GM15510 (cell line): Measurements from ENCODE around the gene ATP6V1G2.

Experiments used
- POLR2A ChIP-seq: IDR thresholded peaks from 3 replicates; pipeline ENCODE4 v1.6.1; 2011; ENCODE audit warnings: borderline replicate concordance; ENCODE audit not compliant: insufficient read length; ENCODE audit errors: extremely low read depth

ATP6V1G2 gene

GRCh38 chr6:31567531-31568370 is 21.3 kb upstream of the ATP6V1G2 start:
- peak; percentile 30 for TF ChIP-seq POLR2A

- no peak for TF ChIP-seq POLR2A
These were observed 14.3 kb upstream of the ATP6V1G2 start for GRCh38 chr6:31560697-31561058.

GRCh38 chr6:31559958-31560696 is 13.7 kb upstream of the ATP6V1G2 start:
- no peak for TF ChIP-seq POLR2A

GRCh38 chr6:31559606-31559957 is 13.2 kb upstream of the ATP6V1G2 start:
- TF ChIP-seq POLR2A: no peak

- TF ChIP-seq POLR2A: no peak
These were observed 12.5 kb upstream of the ATP6V1G2 start for GRCh38 chr6:31558631-31559500.

GRCh38 chr6:31558318-31558625 is 11.9 kb upstream of the ATP6V1G2 start:
- no peak for TF ChIP-seq POLR2A

- no peak for TF ChIP-seq POLR2A
These were observed 11.3 kb upstream of the ATP6V1G2 start for GRCh38 chr6:31557443-31558317.

GRCh38 chr6:31556307-31556706 is 9.9 kb upstream of the ATP6V1G2 start:
- no peak for TF ChIP-seq POLR2A

GRCh38 chr6:31548544-31548873 is 2.1 kb upstream of the ATP6V1G2 start:
- no peak for TF ChIP-seq POLR2A

- no peak for TF ChIP-seq POLR2A
These were observed 1.5 kb upstream of the ATP6V1G2 start for GRCh38 chr6:31547727-31548543.

GRCh38 chr6:31546958-31547726 is 734 bp upstream of the ATP6V1G2 start, which contains the start of gene NFKBIL1:
TSS of gene NFKBIL1 (plus strand) at chr6:31547608. CDS start at chr6:31547695, 87 bp downstream.
- TF ChIP-seq POLR2A: peak; percentile 58

- TF ChIP-seq POLR2A: no peak
These were observed 1.1 kb downstream of the ATP6V1G2 start for GRCh38 chr6:31545291-31545690.

- TF ChIP-seq POLR2A: no peak
These were observed 1.7 kb downstream of the ATP6V1G2 start for GRCh38 chr6:31544676-31545075.
